SK-N-SH (cell line): Measurements from ENCODE around the gene PIGW. TPM values are rescaled to one million over a fixed set of nuclear protein-coding genes. Genes with fewer than 3 reads are reported as not detected.

Experiments
- CTCF ChIA-PET: fragments of 300-600, 350-600 bp; formaldehyde crosslinking; extraction: SDS; loops from one replicate; lab custom pipeline; 2021; lab: Yijun Ruan, JAX
- POLR2A ChIA-PET: fragments of 350-600 bp; sonication (Branson Sonifier 250); formaldehyde crosslinking; extraction: SDS; loops from one replicate; lab custom pipeline; 2020; ENCODE audit warnings: antibody characterized with exemption, inconsistent platforms; lab: Yijun Ruan, JAX
- DNase-seq: peaks from one replicate; pipeline ENCODE4 v3.0.0; 2012
- H2AFZ ChIP-seq: fragments of 200-600 bp; sonication (generic); 2 replicates; pipeline ENCODE4 v1.8.1; 2016; ENCODE audit warnings: antibody characterized with exemption, mild to moderate bottlenecking, low read depth
- H3F3A ChIP-seq: fragments of 200-600 bp; sonication (generic); replicated peaks from 2 replicates; pipeline ENCODE3; 2016; ENCODE audit warnings: antibody characterized with exemption, mild to moderate bottlenecking; ENCODE audit not compliant: insufficient read depth
- H3K27ac ChIP-seq, 2 experiments: fragments of 200-500 bp in 1 of 2; fragments of 200-600 bp in 1 of 2; sonication (Bioruptor generic) in 1 of 2; sonication (generic), shearing (Covaris generic) in 1 of 2; 2 replicates each; pipeline versions ENCODE4 v1.5.1 to v1.6.1; 2014 to 2016; ENCODE audit warnings: low read depth in 2 of 2, inconsistent platforms in 1 of 2, low read length in 1 of 2, mild to moderate bottlenecking in 1 of 2, mixed read lengths in 1 of 2
- H3K27me3 ChIP-seq: fragments of 200-600 bp; sonication (generic), shearing (Covaris generic); 2 replicates; pipeline ENCODE4 v1.6.1; 2016; ENCODE audit warnings: mixed run types; ENCODE audit not compliant: insufficient read depth
- H3K36me3 ChIP-seq, 2 experiments: fragments of 200-500 bp in 1 of 2; fragments of 200-600 bp in 1 of 2; sonication (Bioruptor generic) in 1 of 2; sonication (generic) in 1 of 2; replicated peaks in 1 of 2; 2 replicates each; pipeline versions ENCODE3 to v1.5.1; 2014 to 2016; ENCODE audit warnings: low read length in 1 of 2, mild to moderate bottlenecking in 1 of 2; ENCODE audit not compliant: insufficient read depth in 2 of 2, control insufficient read depth in 1 of 2
- H3K4me1 ChIP-seq, 2 experiments: fragments of 200-500 bp in 1 of 2; fragments of 200-600 bp in 1 of 2; sonication (Bioruptor generic) in 1 of 2; sonication (generic), shearing (Covaris generic) in 1 of 2; 2 replicates each; pipeline versions ENCODE4 v1.5.1 to v1.6.1; 2014 to 2016; ENCODE audit warnings: low read depth in 1 of 2, low read length in 1 of 2, mixed run types in 1 of 2; ENCODE audit not compliant: insufficient read depth in 2 of 2, control insufficient read depth in 1 of 2
- H3K4me2 ChIP-seq: fragments of 200-600 bp; sonication (generic), shearing (Covaris generic); 2 replicates; pipeline ENCODE4 v1.6.1; 2017; ENCODE audit warnings: mixed run types
- H3K4me3 ChIP-seq, 2 experiments: fragments of 200-500 bp in 1 of 2; fragments of 200-600 bp in 1 of 2; sonication (Bioruptor generic) in 1 of 2; sonication (generic), shearing (Covaris generic) in 1 of 2; 2 replicates each; pipeline versions ENCODE4 v1.5.1 to v1.8.1; 2014 to 2016; ENCODE audit warnings: low read depth in 2 of 2, inconsistent platforms in 1 of 2, low read length in 1 of 2, mild to moderate bottlenecking in 1 of 2, mixed read lengths in 1 of 2, moderate library complexity in 1 of 2
- H3K79me2 ChIP-seq: fragments of 200-600 bp; sonication (generic); 2 replicates; pipeline ENCODE4 v1.8.1; 2017; ENCODE audit warnings: mild to moderate bottlenecking; ENCODE audit not compliant: insufficient read depth
- H3K9ac ChIP-seq: fragments of 200-600 bp; sonication (generic); 2 replicates; pipeline ENCODE4 v1.6.1; 2017; ENCODE audit warnings: mixed run types
- H3K9me2 ChIP-seq: fragments of 200-600 bp; sonication (generic); 2 replicates; pipeline ENCODE4 v1.6.1; 2017; ENCODE audit warnings: mixed run types
- H3K9me3 ChIP-seq: fragments of 200-600 bp; sonication (generic); 2 replicates; pipeline ENCODE4 v1.6.1; 2017; ENCODE audit warnings: mixed run types, mild to moderate bottlenecking, moderate library complexity
- H4K20me1 ChIP-seq: fragments of 200-600 bp; sonication (generic); 2 replicates; pipeline ENCODE4 v1.6.1; 2017; ENCODE audit warnings: mild to moderate bottlenecking, mixed run types; ENCODE audit not compliant: insufficient read depth
- CTCF ChIP-seq: fragments of 200-600 bp; sonication (generic); IDR thresholded peaks from 2 replicates; pipeline ENCODE4 v1.6.1; 2017; ENCODE audit warnings: antibody characterized with exemption, mild to moderate bottlenecking, moderate library complexity
- EP300 ChIP-seq, 2 experiments: IDR thresholded peaks; 2 replicates each; pipeline versions ENCODE4 v1.4.0 to v1.6.1; 2012; ENCODE audit warnings: borderline replicate concordance in 1 of 2, low read depth in 1 of 2, low read length in 1 of 2
- EZH2phosphoT487 ChIP-seq: fragments of 200-600 bp; sonication (generic); IDR thresholded peaks from 2 replicates; pipeline ENCODE4 v1.6.1; 2017; ENCODE audit warnings: low read depth, mixed run types, mild to moderate bottlenecking, antibody characterized with exemption, moderate library complexity, borderline replicate concordance
- GABPA ChIP-seq: IDR thresholded peaks from 2 replicates; pipeline ENCODE4 v1.4.0; 2012; ENCODE audit warnings: low read depth, mild to moderate bottlenecking
- GATA2 ChIP-seq: sonication (generic); formaldehyde crosslinking; IDR thresholded peaks from 2 replicates; pipeline ENCODE4 v1.5.0; 2020; ENCODE audit warnings: mild to moderate bottlenecking, missing genetic modification reagents
- MAX ChIP-seq: IDR thresholded peaks from 2 replicates; pipeline ENCODE4 v1.4.0; 2012; ENCODE audit warnings: low read depth
- MXI1 ChIP-seq: IDR thresholded peaks from 2 replicates; pipeline ENCODE4 v1.6.1; 2012; ENCODE audit warnings: mild to moderate bottlenecking, low read depth, low read length, improper control_type of control experiment
- RAD21 ChIP-seq: IDR thresholded peaks from 2 replicates; pipeline ENCODE4 v1.6.1; 2012; ENCODE audit warnings: mild to moderate bottlenecking, low read length
- RCOR1 ChIP-seq: fragments of 150-350 bp; IDR thresholded peaks from 2 replicates; pipeline ENCODE4 v1.6.1; 2017; ENCODE audit warnings: antibody characterized with exemption, low read length
- RXRA ChIP-seq: IDR thresholded peaks from 2 replicates; pipeline ENCODE4 v1.4.0; 2012; ENCODE audit warnings: low read depth, mild to moderate bottlenecking, borderline replicate concordance
- SMC3 ChIP-seq: IDR thresholded peaks from 2 replicates; pipeline ENCODE4 v1.6.1; 2012; ENCODE audit warnings: low read depth, low read length, improper control_type of control experiment
- TAF1 ChIP-seq: IDR thresholded peaks from 2 replicates; pipeline ENCODE4 v1.6.1; 2012; ENCODE audit warnings: low read depth, mild to moderate bottlenecking, low read length, moderate library complexity, borderline replicate concordance
- TEAD4 ChIP-seq: IDR thresholded peaks from 2 replicates; pipeline ENCODE4 v1.4.0; 2012; ENCODE audit warnings: mild to moderate bottlenecking, borderline replicate concordance; ENCODE audit not compliant: insufficient read depth
- WGBS: methylation state at CpG from one replicate; pipeline ENCODE4 v1.1.6; 2017; ENCODE audit warnings: low lambda C conversion rate; 5-methylcytosine and 5-hydroxymethylcytosine counted together
- polyA plus RNA-seq, 3 experiments: library from polyadenylated mRNA; depleted of rRNA; stranded (reverse); fragments of >200 nt; gene quantifications; 2 replicates each; pipeline ENCODE4 v1.2.3, GENCODE V29; 2012
- TF ChIP-seq, protein P1 (sequence below): fragments of 150-350 bp; IDR thresholded peaks from 2 replicates; pipeline ENCODE4 v1.6.1; 2017; ENCODE audit warnings: antibody characterized with exemption, low read length, low read depth, borderline replicate concordance

The PIGW gene
- polyA plus RNA-seq, 1 of the 3 experiments (the other 2 are of a cell fraction) = 10.1 TPM

DNA sequence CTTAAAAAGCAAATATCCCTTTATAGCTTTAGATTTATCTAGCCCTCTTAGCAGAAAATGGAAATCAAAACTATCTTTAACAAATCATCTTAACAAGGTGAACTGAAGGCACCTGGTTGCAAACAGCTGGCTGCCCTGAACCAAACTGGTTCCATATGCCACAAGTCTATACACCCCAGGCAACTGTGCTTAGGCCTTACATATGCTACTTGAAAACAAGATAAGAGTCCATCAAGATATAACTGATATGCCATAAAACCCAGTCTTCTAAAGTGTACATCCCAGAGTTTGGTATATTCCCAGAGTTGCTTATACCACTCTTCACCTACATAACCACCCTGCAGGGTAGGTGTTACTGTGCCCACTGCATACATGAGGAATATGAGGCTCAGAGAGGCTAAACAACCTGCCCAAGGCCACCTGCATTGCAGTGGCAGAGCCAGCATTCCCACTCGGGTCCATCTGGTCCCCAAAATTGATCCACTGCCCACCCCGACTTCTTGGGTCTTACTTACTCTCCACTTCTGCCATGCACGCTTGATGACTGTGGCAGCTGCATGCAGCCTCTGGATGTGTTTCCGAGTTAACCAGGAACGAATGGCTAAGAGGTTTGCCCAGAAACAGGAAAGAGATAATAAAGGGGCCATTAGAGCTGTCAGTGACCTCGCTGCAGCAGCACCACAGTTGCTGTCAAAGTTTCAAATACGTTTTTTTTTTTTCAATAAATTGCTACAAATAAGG is 36.1 kb upstream of the PIGW start:
- ChIA-PET POLR2A (interaction anchor here (0.6 to 1.6 kb wide), 5 partner anchors 12 to 46 kb away, joined by 3 to 13 read pairs (median 4); partner anchors contain the start of genes GGNBP2, MYO19, PIGW and ZNHIT3), CTCF (interaction anchor here (1.0 to 4.4 kb wide), 2 partner anchors 16 to 36 kb away, joined by 5 to 22 read pairs; partner anchors contain the start of genes MYO19 and PIGW)
- peaks cover 36 to 59% of the 10 kb centered on the region in 2 experiments for H3K36me3 ChIP-seq
- peak; percentile 68 for DNase-seq
- 69% methylated on average over 7 of the region's 7 CpGs for WGBS
- H2AFZ ChIP-seq = no peak overlapping the region
- H3K4me1 ChIP-seq = peaks cover 0 to 22% of the 10 kb centered on the region in 2 experiments; a peak in 1 of 4 replicates
- no peak overlapping the region for H3K4me2 ChIP-seq
- no peak overlapping the region for H3K9ac ChIP-seq
- no peak overlapping the region for H3K4me3 ChIP-seq
- H3K79me2 ChIP-seq = no peaks in the 10 kb centered on the region
- H3K9me3 ChIP-seq = no peaks in the 10 kb centered on the region
- TF ChIP-seq SMC3 (no peak), TAF1 (no peak), EP300 (IDR thresholded peaks at IDR 0.05; ENCODE audit: borderline replicate concordance in 1 of 2, low read depth in 1 of 2, low read length in 1 of 2) (peak in 1 of 2 experiments; percentile 60; a peak in 2 of 4 replicates), EZH2phosphoT487 (no peak), GATA2 (CRISPR knock-in tag) (peak; percentile 72), RCOR1 (0 out of 2 replicates have a peak, but pooled peaks have one; percentile 45), TEAD4 (no peak), MXI1 (peak; percentile 74)
- H3F3A ChIP-seq = no peaks in the 10 kb centered on the region
- no peaks in the 10 kb centered on the region for H3K27me3 ChIP-seq
- no peaks in the 10 kb centered on the region for H3K9me2 ChIP-seq
- peak overlapping the region in 1 of 2 experiments; percentile 92; a peak in 2 of 4 replicates for H3K27ac ChIP-seq
- no peaks in the 10 kb centered on the region for H4K20me1 ChIP-seq

- no peaks in the 10 kb centered on the region for H3K27me3 ChIP-seq
- no peak overlapping the region for H3K4me2 ChIP-seq
- POLR2A ChIA-PET = no interaction called here
- H3K9me2 ChIP-seq = no peaks in the 10 kb centered on the region
- no peaks in the 10 kb centered on the region for H4K20me1 ChIP-seq
- WGBS = 94% methylated on average over 6 of the region's 15 CpGs
- H3K9ac ChIP-seq = no peak overlapping the region
- CTCF ChIA-PET = interaction anchor here (1.0 to 4.4 kb wide), 2 partner anchors 18 to 33 kb away, joined by 3 to 22 read pairs; partner anchors contain the start of genes MYO19 and PIGW
- peaks cover 30 to 49% of the 10 kb centered on the region in 2 experiments for H3K36me3 ChIP-seq
- no peak for TF ChIP-seq GATA2 (CRISPR knock-in tag)
- TF ChIP-seq EP300 (IDR thresholded peaks at IDR 0.05; ENCODE audit: borderline replicate concordance in 1 of 2, low read depth in 1 of 2, low read length in 1 of 2) = no peak
- H3K9me3 ChIP-seq = no peaks in the 10 kb centered on the region
- H3K27ac ChIP-seq = peak overlapping the region in 1 of 2 experiments; percentile 23; a peak in 1 of 4 replicates
- H3K4me1 ChIP-seq = peaks cover 0 to 22% of the 10 kb centered on the region in 2 experiments; a peak in 1 of 4 replicates
- H2AFZ ChIP-seq = no peak overlapping the region
- DNase-seq = no peak
- H3K79me2 ChIP-seq = no peaks in the 10 kb centered on the region
- no peaks in the 10 kb centered on the region for H3F3A ChIP-seq
- H3K4me3 ChIP-seq = no peak overlapping the region
Observed at GRCh38 chr17:36500745-36501225, 34.0 kb upstream of the PIGW start.

DNA sequence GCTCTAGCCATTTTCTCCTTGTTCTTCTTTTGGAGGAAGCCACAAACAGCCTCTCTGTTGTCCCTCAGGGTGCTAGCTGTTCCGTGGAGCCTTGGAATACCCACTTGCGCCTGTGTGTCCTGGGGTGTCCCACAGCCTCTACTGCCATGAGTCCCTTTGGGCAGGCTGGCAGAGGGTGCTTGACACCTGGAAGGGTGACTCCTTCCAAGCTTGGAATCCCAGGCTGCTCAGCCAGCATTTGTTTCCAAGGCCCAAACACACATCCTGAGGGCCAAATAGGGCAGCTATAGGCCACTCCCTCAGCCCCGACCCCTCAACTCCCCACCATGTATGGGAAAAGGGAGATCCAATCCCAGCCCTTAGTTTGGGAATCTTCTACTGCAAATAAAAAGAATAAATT is 33.4 kb upstream of the PIGW start:
- Histone ChIP-seq H3K27ac (no peak overlapping the region; a peak in 1 of 4 replicates), H4K20me1 (no peaks in the 10 kb centered on the region), H3K4me3 (no peak overlapping the region), H3K9ac (no peak overlapping the region), H3K9me2 (no peaks in the 10 kb centered on the region), H3K36me3 (peaks cover 26 to 44% of the 10 kb centered on the region in 2 experiments), H3F3A (no peaks in the 10 kb centered on the region), H3K4me1 (peaks cover 0 to 22% of the 10 kb centered on the region in 2 experiments; a peak in 1 of 4 replicates), H2AFZ (no peak overlapping the region), H3K27me3 (no peaks in the 10 kb centered on the region), H3K79me2 (no peaks in the 10 kb centered on the region), H3K9me3 (no peaks in the 10 kb centered on the region), H3K4me2 (no peak overlapping the region)
- 89% methylated on average over 3 of the region's 3 CpGs for WGBS
- ChIA-PET POLR2A (no interaction called here), CTCF (no interaction called here)
- no peak for DNase-seq
- TF ChIP-seq MAX (no peak), GATA2 (CRISPR knock-in tag) (no peak), CTCF (no peak), EP300 (IDR thresholded peaks at IDR 0.05; ENCODE audit: borderline replicate concordance in 1 of 2, low read depth in 1 of 2, low read length in 1 of 2) (no peak), RXRA (no peak), RAD21 (no peak), GABPA (no peak)
- TF ChIP-seq, protein P1, sequence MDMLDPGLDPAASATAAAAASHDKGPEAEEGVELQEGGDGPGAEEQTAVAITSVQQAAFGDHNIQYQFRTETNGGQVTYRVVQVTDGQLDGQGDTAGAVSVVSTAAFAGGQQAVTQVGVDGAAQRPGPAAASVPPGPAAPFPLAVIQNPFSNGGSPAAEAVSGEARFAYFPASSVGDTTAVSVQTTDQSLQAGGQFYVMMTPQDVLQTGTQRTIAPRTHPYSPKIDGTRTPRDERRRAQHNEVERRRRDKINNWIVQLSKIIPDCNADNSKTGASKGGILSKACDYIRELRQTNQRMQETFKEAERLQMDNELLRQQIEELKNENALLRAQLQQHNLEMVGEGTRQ = no peak
